ENCODE measurements around the gene GEMIN4. TPM values are rescaled to one million over a fixed set of nuclear protein-coding genes. Genes with fewer than 3 reads are reported as not detected.

Gene GEMIN4
- total and polyA plus RNA-seq, 2 experiments from 2014 or later = 14.1 to 45.0 TPM

- Histone ChIP-seq H2AFZ (no peak overlapping the region), H3K4me3 (no peak overlapping the region), H3K27ac (ENCODE audit: low read depth) (no peak overlapping the region), H3K4me2 (no peak overlapping the region), H3K27me3 (ENCODE audit: insufficient read depth) (no peaks in the 10 kb centered on the region), H3K4me1 (ENCODE audit: insufficient read depth) (no peaks in the 10 kb centered on the region), H4K20me1 (replicated peaks; ENCODE audit: insufficient read depth) (peaks cover 10% of the 10 kb centered on the region), H3K9me2 (ENCODE audit: insufficient read depth) (no peaks in the 10 kb centered on the region), H3F3A (replicated peaks; ENCODE audit: low read depth) (0 out of 2 replicates have a peak, but pooled peaks cover 22% of the 10 kb centered on the region), H3K79me2 (replicated peaks; ENCODE audit: insufficient read depth) (peaks cover 8% of the 10 kb centered on the region), H3K36me3 (ENCODE audit: insufficient read depth) (peaks cover 26% of the 10 kb centered on the region)
- Mint-ChIP-seq H3K36me3 (ENCODE audit: low read depth) (peaks cover 87% of the 10 kb centered on the region), H3K27me3 (ENCODE audit: insufficient read depth, low read depth, poor library complexity) (peaks cover 4% of the 10 kb centered on the region), H3K27ac (no peak overlapping the region), H3K4me3 (no peak overlapping the region), H3K4me1 (no peaks in the 10 kb centered on the region), H3K9me3 (no peaks in the 10 kb centered on the region; the same call in 2 of the 3 replicates)
- DNase-seq (ENCODE audit: low spot score) = no peak
- no peak for TF ChIP-seq POLR2AphosphoS5 (IDR thresholded peaks at IDR 0.05; ENCODE audit: low read depth)
- TF ChIP-seq ZNF462 (CRISPR knock-in tag; IDR thresholded peaks at IDR 0.05) = no peak
- TF ChIP-seq CREB1 (CRISPR knock-in tag; IDR thresholded peaks at IDR 0.05; ENCODE audit: low read depth) = no peak
- no peak for TF ChIP-seq NANOG (IDR thresholded peaks at IDR 0.05; ENCODE audit: borderline replicate concordance)
- no peak for TF ChIP-seq ETS1 (IDR thresholded peaks at IDR 0.05)
- no peak for TF ChIP-seq EZH2 (IDR thresholded peaks at IDR 0.05; ENCODE audit: low read depth, unreplicated experiment)
- TF ChIP-seq ZNF114 (CRISPR knock-in tag; IDR thresholded peaks at IDR 0.05) = no peak
- no peak for TF ChIP-seq CTCF (conservative IDR thresholded peaks at IDR 0.05; ENCODE audit: low read depth in 2 of 2)
- no peak for TF ChIP-seq ZNF331 (CRISPR knock-in tag; IDR thresholded peaks at IDR 0.05; ENCODE audit: low read depth)
- no peak for ATAC-seq
Observed at GRCh38 chr17:740240-741017, 11.6 kb downstream of the GEMIN4 start.
